GM21528 (cell line): Measurements from ENCODE around the gene CHCHD4.
"Not testable (repeated sequence)": the region's sequence is repeated elsewhere in the genome, so short reads cannot be mapped to it uniquely, and the experiment has no call there.

ENCODE experiments used
- ATAC-seq: cut with Tn5 transposase; IDR thresholded peaks from one replicate; pipeline ENCODE4 v1.9.1; 2021; ENCODE audit warnings: mild to moderate bottlenecking, moderate library complexity; ENCODE audit not compliant: unreplicated experiment, low FRiP score

CHCHD4 gene

DNA sequence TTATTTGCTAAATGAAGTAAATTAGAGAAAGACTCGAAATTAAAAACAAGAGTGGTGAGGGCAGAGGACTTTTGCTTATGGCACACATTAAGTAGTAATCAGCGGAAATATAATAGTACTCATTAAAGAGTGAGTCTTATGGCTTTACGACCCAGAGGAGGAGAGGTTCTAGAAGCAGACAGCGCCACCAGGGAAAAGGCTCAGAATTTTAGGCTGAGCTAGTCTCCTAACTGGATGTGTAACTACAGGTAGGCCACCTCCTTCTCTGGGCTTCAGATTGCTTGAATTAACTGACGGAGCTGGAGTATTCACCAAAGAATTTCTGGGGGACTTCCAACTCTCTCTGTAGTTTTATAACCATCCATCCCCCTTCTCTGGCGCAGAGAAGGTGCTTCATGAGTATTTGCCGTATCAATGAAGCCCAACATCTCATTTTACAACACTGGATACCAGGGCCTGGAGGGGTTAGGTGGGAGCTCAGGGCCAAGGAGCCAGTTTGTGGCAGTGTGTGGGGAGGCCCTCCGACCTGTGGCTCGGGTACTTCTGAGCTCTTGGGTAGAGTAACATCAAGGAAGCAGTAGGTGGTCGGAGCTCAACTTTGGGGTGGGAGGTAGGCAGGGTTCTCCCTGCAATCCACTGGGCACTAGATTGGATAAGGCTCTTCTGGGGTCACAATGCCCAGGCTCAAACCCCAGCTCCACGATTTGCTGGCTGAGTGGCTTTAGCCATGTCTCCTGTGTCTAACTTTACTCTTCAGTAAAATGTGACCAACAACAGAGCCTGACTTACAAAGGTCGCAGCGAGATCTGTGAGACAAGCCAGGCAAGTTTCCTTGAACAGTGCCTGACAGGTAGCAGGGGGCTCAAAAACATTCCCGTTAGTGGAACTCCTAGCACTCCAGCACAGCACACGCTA is 1.1 kb downstream of the CHCHD4 start:
- no peak for ATAC-seq

DNA sequence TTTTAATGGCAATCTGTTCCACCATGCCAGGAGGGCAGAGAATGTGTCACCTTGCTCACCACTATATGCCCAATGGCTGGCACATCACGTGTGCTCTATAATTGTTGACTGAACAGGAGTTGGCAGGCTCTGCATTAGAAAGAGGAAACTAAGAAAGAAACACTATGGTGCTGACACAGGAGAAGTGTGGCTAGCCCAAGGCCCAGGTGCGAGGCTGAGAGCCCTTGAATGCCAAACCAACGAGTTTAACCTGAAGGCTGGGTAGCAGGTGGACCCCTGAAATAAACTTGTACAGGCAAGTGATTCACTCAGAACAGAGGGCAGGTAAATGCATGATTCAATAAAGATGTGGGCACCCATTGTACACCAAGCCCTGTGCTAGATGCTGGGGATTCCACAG is 2.4 kb downstream of the CHCHD4 start:
- no peak for ATAC-seq

- no peak for ATAC-seq
These were observed 2.8 kb downstream of the CHCHD4 start for GRCh38 chr3:14121859-14122258.

DNA sequence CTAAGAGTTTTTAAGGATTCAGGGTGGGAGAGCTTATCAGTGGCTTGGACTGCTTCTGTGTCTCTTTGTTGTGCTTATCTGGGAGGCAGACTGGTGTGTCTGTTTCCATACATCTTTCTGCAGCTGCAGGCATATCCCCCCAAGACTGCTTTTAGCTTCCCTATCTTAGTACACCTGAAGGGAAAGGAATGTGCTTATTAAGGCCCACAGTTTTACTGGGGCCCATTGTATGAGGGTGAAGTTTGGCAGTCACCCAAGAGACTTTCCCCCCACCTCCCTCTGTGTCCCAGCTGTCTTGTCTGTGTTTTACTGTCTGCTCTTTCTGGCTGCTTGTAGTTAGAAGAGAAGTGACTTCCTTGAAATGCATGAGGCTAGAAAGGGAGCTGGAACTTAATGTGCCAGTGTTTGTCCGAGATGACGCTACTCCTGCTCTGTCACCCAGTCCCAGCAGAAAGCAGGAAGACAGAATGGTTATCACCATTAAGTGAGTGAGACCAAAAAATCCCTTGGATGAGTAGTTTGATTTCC is 3.7 kb downstream of the CHCHD4 start:
- not testable (repeated sequence) for ATAC-seq

- no peak for ATAC-seq
These were observed 4.4 kb downstream of the CHCHD4 start for GRCh38 chr3:14120111-14120920.

DNA sequence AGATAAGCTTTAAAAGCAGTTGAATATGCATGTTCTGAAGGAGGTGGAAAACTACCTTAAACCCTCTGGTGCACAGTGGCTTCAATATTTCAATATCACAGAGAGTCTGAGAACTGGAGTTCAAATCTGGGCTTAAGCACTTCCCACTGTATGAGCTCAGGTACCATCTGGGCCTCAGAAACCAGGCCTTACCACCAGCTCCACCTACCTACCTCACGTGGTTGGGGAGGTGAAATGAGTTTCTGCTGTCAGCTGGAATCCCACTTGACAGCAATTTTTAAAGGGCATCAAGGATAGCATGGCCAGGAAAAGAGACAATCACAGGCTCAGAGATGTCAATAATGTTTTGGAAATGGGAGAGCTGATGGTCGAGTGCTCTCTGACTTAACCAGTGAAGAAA is 5.0 kb downstream of the CHCHD4 start:
- no peak for ATAC-seq

DNA sequence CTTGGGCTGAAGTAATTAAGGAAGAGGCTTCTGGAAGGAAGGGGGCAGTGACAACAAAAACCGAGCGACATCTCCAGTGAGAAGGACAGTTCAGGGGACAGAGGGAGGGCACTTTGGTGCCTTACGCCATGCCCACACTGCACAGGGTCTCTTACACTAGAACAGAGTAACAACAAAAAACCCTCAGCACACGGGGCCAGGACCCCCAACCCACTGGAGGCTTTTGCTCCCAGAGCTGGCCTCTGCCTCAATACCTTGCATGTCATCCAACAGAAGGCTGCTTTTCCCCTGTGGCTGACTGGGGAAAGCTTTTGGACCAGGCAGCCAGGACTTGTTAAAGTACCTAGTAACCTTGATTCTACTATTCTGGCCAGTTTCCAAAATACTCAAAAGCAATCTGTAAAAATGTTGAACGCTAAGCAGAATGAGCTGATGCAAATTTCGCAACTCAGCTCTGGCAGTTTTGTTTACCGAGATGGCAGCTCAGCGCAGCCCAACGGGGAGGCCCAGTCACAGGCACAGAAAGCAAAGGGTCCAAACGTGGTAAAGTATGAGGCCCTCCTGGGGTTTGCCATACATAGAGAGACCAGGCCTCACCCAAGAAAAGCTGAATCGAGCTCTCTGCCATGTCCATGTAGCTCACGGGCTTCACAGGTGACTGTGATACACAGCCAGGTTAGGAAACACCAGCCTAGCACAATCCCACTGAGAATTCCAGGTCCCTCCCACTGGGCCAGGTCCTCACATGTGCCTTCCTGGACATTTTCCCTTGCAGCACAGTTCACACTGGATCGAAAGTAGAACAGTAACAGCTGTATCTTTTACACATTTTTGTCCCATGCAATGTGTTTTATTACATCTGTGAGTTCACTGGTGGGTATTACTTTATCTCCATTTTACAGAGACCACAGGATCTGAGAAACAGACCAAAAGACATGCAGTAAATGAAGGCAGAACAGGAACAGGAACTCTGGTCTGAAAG is 6.0 kb downstream of the CHCHD4 start:
- ATAC-seq, result no peak

- ATAC-seq, result no peak
These were observed 6.9 kb downstream of the CHCHD4 start for GRCh38 chr3:14117468-14118399.

DNA sequence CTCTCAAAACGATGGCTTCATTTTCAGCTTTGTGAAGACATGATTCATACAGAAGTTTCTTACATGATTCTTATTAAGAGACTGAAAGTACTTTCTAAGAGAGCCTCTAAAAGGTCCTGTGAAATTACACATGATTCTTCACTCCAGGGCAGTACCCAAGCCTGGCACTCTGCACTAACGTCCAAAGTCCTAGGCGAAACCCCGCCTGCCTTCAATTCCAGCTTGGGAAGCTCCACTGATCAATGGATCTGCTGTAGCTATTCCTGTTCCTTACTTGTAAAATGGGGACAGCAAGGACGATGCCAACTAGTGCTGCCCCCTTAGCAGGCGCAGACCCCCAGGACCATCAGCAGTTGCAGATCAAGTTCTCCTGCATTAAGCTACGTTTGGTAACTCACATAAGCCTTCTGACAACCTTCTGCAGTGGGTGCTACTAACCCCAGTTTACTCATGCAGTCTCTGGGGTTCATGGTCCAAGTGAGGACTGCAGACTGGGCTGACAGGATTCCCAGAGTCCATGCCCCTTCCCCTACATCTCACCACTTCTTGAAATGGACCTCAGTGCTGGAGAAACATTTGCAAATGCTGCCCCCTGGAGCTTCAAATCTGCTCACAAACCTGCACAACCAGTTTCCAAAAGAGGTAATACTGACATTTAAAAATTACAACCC is 10.6 kb downstream of the CHCHD4 start:
- ATAC-seq, result no peak

DNA sequence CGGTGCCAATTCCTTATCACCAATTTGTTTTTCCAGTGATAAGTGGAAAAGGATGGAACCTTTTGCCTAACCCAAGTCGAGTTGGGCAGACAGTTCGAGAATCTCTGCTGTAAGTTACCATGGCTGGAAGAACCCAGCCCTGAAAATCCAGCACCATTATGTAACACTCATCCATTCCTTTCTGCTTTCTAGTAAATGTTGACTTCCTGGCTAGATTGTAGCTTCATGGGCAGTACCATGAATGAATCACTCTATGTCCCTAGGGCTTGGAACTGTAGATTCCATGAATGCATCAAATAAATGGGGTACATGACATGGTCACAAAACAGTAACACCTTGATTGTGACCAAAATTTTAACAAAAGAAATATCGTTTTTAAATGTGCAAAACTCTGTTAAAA is 14.0 kb downstream of the CHCHD4 start:
- ATAC-seq, result no peak

DNA sequence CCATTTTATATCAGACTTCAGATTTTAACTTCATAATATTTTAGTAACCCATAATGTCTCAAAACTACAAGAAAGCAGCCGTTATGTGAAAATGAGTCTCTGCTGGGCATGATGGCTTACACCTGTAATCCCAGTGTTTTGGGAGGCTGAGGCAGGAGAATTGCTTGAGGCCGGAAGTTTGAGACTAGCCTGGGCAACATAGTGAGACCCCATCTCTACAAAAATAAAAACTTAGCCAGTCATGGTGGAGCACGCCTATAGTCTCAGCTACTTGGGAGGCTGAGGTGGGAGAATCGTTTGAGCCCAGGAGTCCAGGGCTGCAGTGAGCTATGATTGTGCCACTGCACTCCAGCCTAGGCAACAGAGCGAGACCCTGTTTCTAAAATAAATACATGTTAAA is 14.8 kb downstream of the CHCHD4 start:
- ATAC-seq, result not testable (repeated sequence)

GRCh38 chr3:14097616-14098391 is 26.9 kb downstream of the CHCHD4 start:
- no peak for ATAC-seq

DNA sequence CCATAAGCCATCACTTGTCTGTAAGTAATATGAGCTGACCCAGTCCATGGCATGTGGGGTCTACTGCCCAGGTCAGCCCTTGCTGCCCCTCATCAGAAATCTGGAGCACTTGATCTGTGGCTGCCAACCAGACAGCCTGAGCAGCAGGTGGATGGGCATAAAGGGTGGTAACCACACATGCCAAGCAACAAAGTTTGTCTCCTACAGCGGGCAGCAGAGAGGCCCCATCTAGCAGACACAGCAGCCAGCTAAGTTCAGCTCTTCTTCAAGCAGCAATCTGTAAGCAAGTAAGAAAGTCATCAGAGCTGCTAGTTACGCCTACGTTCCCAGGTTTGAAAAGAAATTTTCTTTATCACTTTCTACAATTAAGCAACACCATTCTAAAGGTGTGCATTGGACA is 27.9 kb downstream of the CHCHD4 start:
- ATAC-seq, result no peak

DNA sequence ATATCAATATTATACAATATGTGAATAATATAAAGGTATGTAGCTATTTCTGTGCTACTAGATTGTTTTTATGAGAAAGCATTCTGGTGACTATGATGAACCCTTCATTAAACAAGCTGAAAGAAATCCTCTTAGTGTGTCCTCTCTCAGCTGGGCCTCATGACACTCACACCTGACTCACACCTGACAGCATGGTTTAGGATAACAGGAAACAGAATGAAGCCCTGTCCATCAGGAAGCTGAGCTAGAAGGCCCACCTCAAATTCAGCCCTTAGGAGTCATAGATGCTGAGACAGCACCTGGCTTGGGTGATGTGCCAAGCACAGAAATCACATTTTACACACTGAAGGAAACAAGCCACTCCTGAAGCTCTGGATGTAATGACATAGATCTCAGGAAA is 30.8 kb downstream of the CHCHD4 start:
- ATAC-seq, result no peak

DNA sequence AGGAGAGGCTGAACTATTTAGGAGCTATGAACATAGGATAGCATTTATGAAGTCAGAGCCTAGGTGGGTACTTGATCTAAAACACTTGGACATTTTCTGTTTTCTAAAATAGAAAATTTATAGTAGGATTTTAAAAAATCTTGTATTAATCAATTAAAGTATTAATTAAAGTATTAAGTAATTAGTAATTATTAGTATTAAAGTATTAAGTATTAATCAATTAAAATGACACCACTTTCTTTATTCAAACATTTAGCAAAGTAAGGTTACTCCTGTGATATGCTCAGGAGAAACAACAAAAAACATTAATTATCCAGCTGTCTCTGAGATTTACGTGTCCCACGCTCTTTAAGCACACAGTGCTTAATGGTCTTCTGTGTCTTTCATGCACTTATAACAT is 32.2 kb downstream of the CHCHD4 start:
- ATAC-seq, result no peak

GRCh38 chr3:14091959-14092358 is 32.7 kb downstream of the CHCHD4 start:
- not testable (repeated sequence) for ATAC-seq

DNA sequence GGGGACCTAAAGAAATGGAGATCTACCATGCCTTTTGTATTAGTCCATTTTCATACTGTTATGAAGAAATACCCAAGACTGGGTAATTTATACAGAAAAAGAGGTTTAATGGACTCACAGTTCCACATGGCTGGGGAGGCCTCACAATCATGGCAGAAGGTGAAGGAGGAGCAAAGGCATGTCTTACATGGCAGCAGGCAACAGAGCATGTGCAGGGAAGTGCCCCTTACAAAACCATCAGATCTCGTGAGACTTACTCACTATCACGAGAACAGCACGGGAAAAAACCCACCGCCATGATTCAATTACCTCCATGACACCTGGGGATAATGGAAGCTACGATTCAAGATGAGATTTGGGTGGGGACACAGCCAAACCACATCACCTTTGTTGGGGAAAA is 37.2 kb downstream of the CHCHD4 start:
- not testable (repeated sequence) for ATAC-seq
